NCI-H2227 (cell line): ENCODE measurements around the gene RHBDD3.

ENCODE experiments used
- DNase-seq: peaks from one replicate; lab custom pipeline; 2025; ENCODE audit not compliant: unreplicated experiment; lab: John Stamatoyannopoulos, UW

RHBDD3 gene

DNA sequence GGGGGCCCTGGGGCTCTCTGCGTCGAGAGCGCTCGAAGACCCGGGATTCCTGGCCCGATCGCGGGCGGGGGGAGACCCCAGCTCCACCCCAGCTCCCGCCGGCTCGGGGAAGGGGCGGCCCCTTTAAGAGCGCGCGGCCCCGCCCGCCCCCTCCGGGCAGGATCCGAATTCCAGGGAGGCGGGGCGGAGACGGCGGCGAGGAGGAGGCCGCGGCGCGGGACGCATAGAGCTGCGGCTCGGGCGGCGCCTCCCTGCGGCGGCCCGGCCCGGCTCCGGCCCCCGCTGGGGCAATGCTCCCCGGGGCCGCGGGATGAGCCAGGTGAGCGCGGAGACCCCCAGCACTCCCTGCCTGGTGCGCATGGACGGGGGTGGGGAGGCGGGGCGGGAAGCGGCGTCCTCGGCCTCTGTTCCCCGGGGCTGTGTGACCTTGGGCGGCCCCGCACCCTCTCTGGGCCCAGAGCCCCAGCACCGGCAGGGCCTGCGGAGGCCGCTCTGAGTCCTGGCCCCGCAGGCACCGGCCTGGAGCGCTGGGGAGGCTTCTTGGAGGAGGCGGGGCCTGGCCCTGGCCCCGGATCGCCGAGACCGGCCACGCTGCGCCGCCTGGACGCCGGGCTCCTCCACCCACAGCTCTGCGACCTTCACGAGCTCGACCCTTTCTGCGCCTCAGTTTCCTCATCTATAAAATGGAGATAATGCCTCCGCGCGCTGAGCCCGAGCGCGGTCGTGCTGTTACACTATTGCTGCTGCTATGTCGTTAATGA, 39.2 kb upstream of the RHBDD3 start:
- peak; percentile 85 for DNase-seq

DNA sequence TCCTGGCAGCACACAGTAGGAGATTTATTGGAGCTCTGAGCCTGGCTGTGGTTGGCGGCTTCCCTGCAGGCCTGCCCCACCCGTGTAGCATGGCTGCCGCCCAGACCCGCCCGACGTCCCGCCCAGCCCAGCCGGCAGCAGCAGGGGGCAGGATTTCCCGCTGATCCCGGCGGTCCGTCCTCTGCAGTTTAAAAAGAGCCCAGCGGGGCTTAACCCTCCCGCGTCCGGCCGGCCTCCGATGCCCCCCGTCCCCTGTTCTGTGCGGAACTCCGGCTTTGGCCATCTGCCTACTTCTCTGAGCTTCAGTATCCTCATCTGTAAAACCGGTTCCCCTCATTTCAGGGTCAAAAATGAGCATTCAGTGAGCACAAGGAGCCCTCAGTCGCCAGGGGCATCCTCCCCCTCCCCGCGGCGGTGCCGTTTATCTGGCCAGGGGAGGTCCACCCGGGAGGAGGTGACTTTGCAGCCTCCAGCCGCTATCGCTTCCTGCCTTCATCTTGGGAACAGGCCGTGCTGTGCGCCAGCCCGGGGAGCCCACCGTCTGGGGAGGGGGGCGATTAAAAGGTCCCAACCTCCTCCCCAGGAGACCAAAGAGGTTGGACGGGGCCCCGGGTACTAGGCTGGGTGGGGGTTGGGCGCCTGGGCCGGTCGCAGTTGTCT, 38.5 kb upstream of the RHBDD3 start, which contains the start of gene GAS2L1:
Gene GAS2L1 (plus strand): TSS at position 476 of the 660 bp plus-strand sequence. CDS start 1,456 bp downstream, outside the sequence.
- peak; percentile 67 for DNase-seq

DNA sequence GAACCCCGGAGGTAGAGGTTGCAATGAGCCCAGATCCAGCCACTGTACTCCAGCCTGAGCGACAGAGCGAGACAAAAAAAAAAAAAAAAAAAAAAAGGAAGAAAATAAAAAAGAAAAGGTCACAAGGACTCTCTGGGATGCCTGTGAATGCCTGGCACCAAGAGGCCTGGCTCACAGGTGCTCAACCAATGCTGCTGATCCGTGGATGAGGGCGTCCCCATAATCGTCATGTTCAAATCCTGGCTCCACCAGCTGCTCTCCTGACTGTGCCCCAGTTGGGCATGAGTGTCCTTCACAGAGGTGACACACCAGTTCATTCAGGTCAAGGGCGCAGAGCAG, 38.0 kb upstream of the RHBDD3 start:
- no peak for DNase-seq

DNA sequence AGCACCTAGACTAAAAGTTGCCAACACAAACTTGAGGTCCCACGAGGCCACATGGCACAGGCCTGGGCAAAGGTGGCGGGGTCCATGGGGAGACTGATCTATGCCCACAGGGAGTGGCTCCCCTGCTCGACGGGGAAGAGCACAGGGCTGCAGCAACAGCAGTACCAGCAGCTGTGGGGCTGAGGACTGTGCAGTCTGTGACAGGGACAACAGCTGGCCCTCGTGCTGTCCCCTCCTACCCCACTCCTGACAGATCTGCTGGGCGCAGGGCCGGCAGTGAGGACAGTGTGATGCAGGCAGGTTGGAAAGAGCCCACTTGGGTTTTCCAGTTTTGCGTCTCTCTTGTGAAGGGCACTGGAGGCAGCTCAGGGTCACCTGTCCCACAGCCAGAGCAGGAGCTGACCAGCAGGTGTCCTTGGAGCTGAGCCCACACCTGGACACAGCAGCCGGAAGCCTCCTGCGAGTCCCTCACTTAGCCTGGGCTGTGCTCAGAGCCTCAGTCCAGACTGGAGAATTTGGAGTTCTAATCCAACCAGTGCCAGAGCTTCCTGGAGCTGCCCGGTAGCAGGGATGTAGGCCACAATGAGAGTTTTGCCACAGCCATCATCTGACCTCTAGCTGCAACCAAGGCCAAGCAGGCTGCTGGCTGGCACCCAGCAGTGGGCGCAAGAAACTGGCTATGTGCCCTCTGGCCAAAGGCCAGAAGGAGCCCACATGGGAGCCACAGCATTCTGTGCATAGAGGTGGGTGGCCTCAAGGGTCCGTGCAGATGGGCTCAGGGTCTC, 35.1 kb upstream of the RHBDD3 start:
- no peak for DNase-seq

DNA sequence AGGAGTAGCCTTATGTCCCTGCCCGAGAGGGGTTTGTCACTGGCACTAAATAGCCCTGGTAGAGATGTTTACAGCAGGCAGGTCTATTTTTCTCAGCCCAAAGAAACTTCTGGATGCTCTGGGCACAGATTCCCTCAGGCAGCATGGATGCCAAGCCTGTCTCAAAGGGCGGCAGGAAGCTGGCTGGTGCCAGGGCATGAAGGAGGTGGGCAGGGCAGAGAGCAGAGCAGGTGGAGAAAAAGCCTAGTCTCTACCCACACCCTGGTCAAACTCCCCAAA, 34.6 kb upstream of the RHBDD3 start:
- no peak for DNase-seq

DNA sequence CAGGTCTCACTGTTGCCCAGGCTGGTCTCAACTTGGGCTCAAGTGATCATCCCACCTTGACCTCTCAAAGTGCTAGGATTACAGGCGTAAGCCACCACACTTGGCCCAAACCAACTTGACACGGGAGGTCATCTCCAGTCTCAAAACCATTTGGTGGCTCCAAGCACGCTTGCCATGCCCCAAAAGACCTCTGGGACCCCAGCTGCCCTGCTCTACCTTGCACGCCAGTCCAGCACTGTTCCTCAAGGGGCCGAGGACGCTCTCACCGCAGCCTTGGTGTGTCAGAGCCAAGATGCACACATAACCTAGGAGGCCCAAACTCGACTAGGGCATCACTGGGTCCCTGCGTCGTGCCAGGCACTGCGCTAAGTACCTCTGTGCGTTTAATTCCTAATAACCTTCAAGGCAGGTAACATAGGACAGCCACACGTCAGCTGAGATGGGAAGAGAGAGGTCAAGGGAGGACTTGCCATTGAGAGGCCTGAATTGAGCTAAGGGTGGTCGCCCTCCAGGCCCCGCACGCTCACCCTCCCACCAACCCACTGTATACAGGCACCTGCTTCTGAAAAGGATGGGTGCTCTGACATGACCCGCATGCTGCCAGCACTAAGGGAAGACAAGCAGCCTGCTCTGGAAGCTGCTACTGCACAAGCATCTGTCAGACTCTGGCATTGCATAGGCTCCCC, 34.1 kb upstream of the RHBDD3 start:
- DNase-seq, result no peak

DNA sequence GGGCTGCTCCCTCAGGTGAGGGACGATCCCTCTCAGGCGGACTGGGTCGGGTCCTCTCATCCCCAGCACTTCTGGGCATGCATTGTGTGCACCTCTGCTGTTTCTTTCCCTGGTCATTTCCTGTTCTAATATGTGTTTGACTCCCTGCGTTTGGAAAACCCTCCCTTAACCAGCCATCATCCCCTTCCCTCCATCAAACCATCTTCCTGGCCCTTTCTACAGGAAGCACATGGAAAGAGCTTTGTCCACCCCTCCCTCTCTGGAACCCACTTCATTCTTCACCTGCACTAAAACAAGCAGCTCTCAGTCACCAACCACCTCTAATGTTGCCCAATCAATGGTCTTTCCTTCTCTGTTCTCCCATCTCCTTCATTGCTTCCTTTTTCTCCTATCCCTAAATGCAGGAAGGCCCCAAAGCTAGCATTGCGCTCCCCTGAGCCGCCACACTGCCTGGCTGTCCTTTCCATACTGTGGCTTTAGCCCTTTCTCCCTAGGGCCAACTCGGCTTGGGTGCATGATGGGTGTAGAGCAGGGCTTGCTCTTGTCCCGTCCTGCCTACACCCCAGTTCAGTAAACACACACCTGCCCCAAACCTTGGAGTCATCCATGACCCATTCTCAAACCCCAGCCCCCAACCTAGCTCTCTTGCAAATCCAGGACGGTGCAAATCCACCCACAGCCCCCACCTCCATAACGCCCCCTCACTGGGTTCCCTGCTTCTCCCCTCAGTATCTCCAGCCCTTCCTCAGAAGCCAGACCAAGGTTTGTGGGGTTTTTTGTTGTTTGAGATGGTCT, 33.2 kb upstream of the RHBDD3 start:
- DNase-seq, result no peak

DNA sequence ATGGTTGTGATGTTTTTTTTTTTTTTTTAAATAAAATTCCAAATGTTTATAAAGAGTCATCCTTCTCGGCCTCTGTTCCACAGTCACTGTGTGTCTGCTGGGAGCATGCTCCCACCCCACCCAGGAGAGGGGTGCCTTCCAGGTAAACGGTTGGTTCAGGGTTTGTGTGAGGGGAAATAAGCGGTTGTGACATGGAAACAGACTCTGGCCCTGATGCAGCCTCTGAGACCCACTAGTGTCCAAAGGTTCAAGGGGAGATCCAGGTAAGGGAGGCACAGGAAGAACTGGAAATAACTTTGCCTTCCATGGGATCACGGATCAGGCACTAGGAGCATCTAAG, 32.7 kb upstream of the RHBDD3 start:
- DNase-seq, result no peak

DNA sequence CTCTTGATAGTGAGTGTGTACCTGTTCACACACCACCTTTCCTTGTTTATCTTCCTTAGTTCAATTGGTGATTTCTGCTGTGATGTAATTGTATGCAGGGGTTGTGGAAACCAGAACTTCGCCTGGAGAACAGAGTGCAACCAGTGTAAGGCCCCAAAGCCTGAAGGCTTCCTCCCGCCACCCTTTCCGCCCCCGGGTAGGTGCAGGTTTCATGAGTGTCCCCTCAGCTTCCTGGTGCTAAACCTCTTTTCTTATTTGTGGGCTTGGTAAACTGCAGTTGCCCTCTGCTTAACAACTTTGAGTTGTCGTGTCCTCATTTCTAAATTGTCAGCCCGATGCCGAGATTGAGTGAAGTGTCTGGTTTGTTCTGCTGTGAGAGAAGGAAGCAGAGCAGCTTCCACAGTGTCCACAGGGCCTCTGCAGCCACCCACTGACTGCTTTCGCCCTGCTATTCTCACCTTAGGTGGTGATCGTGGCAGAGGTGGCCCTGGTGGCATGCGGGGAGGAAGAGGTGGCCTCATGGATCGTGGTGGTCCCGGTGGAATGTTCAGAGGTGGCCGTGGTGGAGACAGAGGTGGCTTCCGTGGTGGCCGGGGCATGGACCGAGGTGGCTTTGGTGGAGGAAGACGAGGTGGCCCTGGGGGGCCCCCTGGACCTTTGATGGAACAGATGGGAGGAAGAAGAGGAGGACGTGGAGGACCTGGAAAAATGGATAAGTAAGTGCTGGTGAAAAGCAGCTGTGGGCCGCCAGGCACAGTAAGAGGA, 31.5 kb upstream of the RHBDD3 start:
- no peak for DNase-seq

DNA sequence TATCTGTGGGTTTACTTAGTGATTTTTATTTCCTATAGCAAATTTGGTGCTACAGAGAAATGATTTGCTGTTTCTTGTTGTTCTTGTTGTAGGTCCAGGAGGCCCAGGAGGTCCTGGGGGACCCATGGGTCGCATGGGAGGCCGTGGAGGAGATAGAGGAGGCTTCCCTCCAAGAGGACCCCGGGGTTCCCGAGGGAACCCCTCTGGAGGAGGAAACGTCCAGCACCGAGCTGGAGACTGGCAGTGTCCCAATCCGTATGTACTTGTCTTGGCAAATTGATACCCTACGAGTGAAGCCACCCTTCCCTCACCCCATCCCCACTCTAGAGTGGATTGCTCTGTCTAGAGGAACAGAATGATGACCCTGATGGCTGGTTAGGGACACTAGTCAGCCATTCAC, 30.9 kb upstream of the RHBDD3 start:
- no peak for DNase-seq

DNA sequence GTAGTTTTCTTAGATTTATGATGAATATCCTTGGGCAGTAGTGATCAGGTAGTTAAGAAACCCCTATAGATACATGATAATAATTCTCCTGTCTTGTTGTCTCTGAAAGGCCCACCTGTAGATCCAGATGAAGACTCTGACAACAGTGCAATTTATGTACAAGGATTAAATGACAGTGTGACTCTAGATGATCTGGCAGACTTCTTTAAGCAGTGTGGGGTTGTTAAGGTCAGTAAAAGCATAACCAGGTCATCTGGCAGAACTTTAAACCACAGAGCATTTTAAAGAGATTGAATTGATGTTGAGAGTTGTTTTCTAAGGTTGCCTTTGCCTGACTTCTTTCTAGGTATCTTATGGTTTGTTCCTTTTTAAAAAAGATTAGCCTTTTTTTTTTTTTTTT, 24.6 kb upstream of the RHBDD3 start:
- no peak for DNase-seq

DNA sequence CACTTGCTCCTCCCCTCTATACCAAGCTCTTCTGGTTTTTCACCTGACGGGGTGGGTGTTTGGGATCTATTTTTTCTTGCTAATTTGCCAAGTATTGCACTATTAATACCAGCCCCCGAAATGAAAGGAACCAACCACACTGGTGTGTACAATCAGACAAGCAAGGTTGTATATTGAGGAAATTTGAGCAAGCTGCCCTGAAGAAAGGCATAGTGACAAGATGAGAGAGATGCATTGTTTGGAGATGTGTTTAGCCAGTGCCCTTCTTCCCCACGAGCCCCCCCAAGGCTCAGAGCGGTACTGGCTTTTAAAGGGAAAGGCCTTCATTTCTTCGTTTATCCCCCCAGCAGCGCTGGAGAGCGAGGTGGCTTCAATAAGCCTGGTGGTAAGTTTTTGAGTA, 23.4 kb upstream of the RHBDD3 start:
- no peak for DNase-seq

DNA sequence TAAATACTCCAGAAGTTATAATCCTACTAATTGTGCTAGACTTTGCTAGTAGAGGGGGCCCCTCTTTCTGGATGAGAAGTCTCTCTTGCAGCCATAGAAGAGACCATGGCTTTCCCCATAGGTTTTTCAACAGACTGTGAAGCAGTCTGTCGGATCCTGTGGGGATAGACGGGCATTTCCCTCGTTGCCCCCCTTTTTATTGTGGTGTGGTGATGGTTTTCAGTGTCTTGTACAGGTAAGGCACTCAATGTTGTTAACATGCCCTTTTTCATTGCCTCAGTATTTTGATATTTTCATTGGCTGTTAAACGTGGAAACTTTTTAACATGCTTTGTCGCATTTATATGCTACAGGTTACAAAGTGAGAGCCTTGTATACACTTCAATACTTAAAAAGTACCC, 22.3 kb upstream of the RHBDD3 start:
- DNase-seq, result no peak

DNA sequence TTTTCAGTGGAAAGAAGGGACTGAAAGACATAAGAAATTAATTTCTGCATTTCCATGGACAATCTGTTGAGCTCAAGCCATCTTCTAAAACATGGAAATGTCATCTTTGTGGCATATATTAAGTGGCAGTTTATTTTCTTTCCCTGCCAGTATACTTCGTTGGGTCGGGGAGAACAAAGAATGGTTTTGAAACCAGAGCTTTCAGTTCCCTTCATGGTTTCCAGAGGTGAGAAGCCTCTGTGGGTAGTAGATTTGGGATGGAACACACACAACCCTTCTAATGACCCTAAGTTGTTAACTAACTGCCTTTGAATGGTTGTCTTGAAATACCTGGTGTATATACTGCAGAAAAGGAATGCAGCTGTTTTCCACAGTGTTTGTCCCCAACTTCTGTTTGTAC, 21.1 kb upstream of the RHBDD3 start:
- DNase-seq, result no peak

DNA sequence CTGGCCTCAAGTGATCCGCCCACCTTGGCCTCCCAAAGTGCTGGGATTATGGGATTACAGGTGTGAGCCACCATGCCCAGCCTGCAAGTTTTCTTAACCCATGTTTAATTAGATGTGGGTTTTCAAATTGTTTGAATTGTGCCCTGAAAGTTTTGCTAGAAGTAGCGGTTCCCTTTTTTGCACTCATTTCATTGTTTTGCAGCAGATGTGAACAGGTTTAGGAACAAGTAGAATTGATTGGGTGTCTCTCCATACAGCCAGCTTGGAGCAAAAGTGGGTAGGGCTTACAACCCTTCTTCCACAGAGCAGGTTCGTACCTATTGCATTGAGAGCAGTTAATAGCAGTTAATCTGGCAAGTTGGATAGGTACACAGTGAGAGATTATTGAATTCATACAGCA, 16.4 kb upstream of the RHBDD3 start:
- DNase-seq, result no peak

DNA sequence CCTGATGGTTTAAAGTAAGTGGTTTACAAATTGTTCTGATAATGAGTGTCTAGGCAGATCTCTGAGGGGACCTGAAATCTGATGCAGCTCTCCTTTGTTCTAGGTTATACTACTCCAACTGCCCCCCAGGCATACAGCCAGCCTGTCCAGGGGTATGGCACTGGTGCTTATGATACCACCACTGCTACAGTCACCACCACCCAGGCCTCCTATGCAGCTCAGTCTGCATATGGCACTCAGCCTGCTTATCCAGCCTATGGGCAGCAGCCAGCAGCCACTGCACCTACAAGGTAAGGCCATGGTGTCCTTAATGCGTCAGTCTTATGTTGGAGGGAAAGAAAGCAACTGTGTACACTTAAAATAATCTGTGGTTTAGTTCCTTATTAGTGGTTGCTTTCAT, 10.1 kb upstream of the RHBDD3 start:
- no peak for DNase-seq

DNA sequence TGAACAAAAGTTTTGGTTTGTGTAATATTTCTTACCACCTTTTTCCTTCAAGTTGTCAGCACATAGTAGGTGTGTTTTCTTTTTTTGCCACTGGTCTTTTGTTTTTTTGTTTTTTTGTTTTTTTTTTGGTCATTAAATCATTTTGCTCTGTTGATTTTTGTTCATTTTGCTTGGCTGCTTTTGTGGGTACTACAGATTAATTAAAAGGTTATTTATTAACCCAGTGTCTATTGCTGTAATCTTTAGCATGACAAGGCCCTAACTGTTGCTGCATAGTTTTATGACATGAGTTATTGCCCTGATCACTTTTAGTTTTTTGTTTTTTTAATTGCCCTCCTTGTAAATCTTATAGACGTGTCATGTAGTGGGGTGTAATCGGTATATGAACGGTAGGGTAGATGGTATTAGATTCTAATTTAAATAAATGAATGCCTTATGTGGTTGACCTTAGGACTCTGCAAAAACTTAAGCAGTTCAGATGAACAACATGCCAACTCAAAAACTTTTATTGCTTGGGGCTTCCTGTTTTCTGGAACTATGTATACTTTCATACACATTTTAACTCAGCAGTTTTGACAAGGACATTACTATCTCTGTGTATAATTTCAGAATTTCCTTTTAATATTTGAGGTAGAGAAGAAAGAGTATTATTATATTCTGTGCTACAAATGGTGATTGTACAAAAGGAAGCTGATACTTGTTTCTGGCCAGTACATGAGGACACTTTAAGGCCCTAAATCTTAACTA, 8.2 kb upstream of the RHBDD3 start:
- no peak for DNase-seq

DNA sequence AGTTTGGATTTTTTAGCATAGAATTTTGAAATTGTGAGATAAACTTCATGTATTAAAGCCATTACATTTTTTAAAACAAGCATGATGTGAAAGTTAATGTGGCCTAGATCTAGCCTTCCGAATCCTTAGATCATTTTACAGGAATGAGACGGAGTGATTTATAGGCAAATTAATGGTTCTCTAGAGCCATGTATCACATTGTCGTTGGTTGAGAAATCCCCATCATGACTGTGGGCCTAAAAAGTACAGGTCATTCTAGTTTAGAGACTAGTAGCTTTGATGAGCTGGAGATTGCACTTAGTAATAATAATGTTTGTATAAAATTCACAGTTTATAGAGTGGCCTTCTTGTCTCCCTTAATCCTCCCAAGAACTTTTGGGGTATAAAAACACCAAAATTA, 7.4 kb upstream of the RHBDD3 start:
- DNase-seq, result no peak

DNA sequence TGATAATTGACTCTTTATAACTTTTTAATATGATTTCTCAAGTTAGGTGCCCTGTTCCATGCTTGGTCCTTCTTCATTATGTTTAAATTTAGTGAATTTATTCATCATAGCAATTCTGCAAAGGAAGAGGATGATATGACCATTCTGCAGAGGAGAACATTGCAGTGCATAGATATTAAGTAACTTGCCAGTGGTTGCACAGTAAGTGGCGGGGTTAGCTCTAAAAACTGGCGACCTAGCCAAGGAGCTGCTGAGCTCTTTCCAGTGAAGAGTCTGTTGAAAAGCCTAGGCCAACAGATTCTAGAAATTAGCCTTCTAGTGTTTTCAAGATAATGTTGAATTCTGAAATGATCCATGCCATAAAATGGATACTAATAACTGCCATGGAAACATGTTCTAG, 4.8 kb upstream of the RHBDD3 start:
- no peak for DNase-seq
